Testis (tissue), 2 donors: ENCODE data around the gene CD63.

Experiments used
- POLR2A ChIP-seq: fragments of 450-650 bp; IDR thresholded peaks from one replicate; pipeline ENCODE4 v1.6.1; 2017; ENCODE audit warnings: antibody characterized with exemption, mild to moderate bottlenecking, moderate library complexity
- TF ChIP-seq, protein P1 (sequence below), 3 experiments: fragments of 450-650 bp in 2 of 3; fragments of 200-600 bp in 1 of 3; sonication (generic) in 1 of 3; IDR thresholded peaks; one replicate each; pipeline ENCODE4 v1.5.1; 2016 to 2019; ENCODE audit warnings: antibody characterized with exemption in 3 of 3, mild to moderate bottlenecking in 2 of 3, moderate library complexity in 1 of 3

GRCh38 chr12:55743406-55744339 lies 14.9 kb upstream of the CD63 start:
- no peak for TF ChIP-seq POLR2A
- TF ChIP-seq, protein P1, sequence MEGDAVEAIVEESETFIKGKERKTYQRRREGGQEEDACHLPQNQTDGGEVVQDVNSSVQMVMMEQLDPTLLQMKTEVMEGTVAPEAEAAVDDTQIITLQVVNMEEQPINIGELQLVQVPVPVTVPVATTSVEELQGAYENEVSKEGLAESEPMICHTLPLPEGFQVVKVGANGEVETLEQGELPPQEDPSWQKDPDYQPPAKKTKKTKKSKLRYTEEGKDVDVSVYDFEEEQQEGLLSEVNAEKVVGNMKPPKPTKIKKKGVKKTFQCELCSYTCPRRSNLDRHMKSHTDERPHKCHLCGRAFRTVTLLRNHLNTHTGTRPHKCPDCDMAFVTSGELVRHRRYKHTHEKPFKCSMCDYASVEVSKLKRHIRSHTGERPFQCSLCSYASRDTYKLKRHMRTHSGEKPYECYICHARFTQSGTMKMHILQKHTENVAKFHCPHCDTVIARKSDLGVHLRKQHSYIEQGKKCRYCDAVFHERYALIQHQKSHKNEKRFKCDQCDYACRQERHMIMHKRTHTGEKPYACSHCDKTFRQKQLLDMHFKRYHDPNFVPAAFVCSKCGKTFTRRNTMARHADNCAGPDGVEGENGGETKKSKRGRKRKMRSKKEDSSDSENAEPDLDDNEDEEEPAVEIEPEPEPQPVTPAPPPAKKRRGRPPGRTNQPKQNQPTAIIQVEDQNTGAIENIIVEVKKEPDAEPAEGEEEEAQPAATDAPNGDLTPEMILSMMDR (IDR thresholded peaks at IDR 0.05) = no peak
